IPS-18a (cell line): ENCODE results near the gene ZNF768.
"Not testable (repeated sequence)": the region's sequence is repeated elsewhere in the genome, so short reads cannot be mapped to it uniquely, and the experiment has no call there.

Experiments used
- H3K27ac ChIP-seq: one replicate; pipeline ENCODE4 v1.5.1; 2013; ENCODE audit warnings: low read length
- H3K27me3 ChIP-seq: one replicate; pipeline ENCODE4 v1.6.1; 2013; ENCODE audit warnings: mild to moderate bottlenecking, low read length; ENCODE audit not compliant: control insufficient read depth, insufficient read depth
- H3K36me3 ChIP-seq: one replicate; pipeline ENCODE4 v1.6.1; 2013; ENCODE audit warnings: low read depth, low read length; ENCODE audit not compliant: control insufficient read depth
- H3K4me1 ChIP-seq: one replicate; pipeline ENCODE4 v1.6.1; 2013; ENCODE audit warnings: low read depth, low read length; ENCODE audit not compliant: control insufficient read depth
- H3K4me3 ChIP-seq: one replicate; pipeline ENCODE4 v1.5.1; 2013; ENCODE audit warnings: low read length
- H3K9ac ChIP-seq: one replicate; pipeline ENCODE4 v1.6.1; 2013; ENCODE audit warnings: mild to moderate bottlenecking, low read length, moderate library complexity
- H3K9me3 ChIP-seq: one replicate; pipeline ENCODE4 v1.6.1; 2013; ENCODE audit warnings: low read depth, low read length; ENCODE audit not compliant: control insufficient read depth

Gene ZNF768

GRCh38 chr16:30553393-30553899, 27.1 kb upstream of the ZNF768 start:
- H3K27ac ChIP-seq: no peak overlapping the region
- H3K27me3 ChIP-seq: no peaks in the 10 kb centered on the region
- H3K4me1 ChIP-seq: no peaks in the 10 kb centered on the region
- H3K4me3 ChIP-seq: no peak overlapping the region
- H3K36me3 ChIP-seq: peaks cover 10% of the 10 kb centered on the region
- H3K9ac ChIP-seq: no peak overlapping the region
- no peaks in the 10 kb centered on the region for H3K9me3 ChIP-seq

GRCh38 chr16:30552956-30553355, 26.6 kb upstream of the ZNF768 start:
- no peaks in the 10 kb centered on the region for H3K9me3 ChIP-seq
- no peaks in the 10 kb centered on the region for H3K4me1 ChIP-seq
- H3K27me3 ChIP-seq: no peaks in the 10 kb centered on the region
- H3K9ac ChIP-seq: no peak overlapping the region
- H3K4me3 ChIP-seq: no peak overlapping the region
- H3K36me3 ChIP-seq: peaks cover 10% of the 10 kb centered on the region
- no peak overlapping the region for H3K27ac ChIP-seq

DNA sequence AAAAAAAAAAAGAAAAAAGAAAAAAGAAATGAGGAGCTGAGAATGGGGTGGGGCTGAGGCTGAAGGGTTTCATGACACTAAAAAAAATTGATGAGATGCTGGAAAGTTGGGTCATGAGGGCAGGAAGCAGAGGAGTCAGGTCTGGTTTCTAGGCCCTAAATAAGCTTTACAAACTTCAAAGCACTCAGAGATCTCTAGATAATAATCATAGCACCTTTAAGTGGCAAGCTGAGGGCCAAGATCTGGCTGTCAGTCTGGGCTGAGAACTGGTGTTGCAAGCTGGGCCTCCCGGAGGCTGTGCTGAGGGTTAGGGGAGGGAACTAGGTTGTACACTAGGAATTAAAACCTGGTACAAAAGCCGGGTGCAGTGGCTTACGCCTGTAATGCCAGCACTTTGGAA, 25.4 kb upstream of the ZNF768 start:
- Histone ChIP-seq H3K9ac (no peak overlapping the region), H3K36me3 (peaks cover 10% of the 10 kb centered on the region), H3K9me3 (no peaks in the 10 kb centered on the region), H3K27me3 (no peaks in the 10 kb centered on the region), H3K4me1 (no peaks in the 10 kb centered on the region), H3K4me3 (no peak overlapping the region), H3K27ac (no peak overlapping the region)

DNA sequence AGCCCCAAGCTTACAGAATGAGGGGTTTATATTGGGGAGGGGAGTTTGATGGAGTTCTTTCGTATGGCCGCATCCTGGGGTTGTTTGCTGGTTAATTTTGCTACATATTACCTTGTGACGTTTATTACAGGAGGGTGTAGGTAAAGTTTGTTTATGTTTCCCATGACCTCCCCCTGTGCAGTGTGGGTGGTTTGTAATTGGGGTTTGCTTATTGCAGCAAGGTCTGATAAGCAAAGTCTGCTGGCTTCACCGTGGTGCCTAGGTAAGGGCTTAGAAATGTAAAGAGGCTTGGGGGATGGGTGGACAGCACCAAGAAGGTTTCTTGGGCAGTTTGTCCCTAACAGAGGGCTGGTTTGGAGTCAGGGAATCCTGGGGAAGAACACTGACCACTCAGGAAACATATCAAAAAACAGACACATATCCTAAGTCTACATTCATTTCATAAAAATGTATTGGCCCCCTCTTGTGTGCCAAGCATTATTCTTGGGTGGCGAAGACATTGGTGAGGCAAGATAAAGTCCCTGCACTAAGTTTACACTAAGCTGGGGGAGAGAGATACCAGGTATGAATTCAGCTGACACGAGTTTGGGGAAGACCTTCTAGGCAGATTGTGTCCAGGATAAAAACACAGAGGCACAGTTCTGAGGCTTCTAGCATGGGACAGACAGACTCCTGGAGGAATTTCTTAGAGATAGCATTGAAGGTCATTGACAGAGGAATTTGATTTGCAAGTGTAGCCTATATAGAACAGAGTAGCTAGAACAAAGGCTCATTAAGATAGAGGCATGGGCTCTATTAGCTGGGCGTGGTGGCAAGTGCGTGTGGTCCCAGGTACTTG, 22.3 kb upstream of the ZNF768 start:
- Histone ChIP-seq H3K36me3 (no peaks in the 10 kb centered on the region), H3K27me3 (no peaks in the 10 kb centered on the region), H3K9ac (no peak overlapping the region), H3K27ac (no peak overlapping the region), H3K4me3 (no peak overlapping the region), H3K9me3 (no peaks in the 10 kb centered on the region), H3K4me1 (peaks cover 15% of the 10 kb centered on the region)

DNA sequence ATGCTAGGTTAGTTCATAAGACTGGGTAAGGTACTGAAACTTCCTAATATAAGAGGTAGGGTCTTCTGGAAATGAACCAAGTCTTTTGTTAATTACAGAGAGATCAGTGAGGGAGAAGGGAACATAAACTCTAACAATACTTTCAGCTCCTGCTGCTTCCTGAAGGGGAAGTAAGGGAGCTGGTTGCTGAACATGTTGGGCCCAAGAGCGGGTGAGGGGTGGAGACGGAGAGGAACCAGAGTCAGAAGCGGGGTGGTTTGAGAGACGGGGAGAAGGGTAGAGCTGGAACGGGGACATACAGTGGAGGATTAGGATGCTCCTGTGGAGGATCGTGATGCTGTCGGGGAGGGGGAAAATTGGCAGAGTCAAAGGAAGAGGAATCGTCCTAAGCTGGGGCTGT, 19.7 kb upstream of the ZNF768 start:
- Histone ChIP-seq H3K9me3 (no peaks in the 10 kb centered on the region), H3K4me1 (peaks cover 39% of the 10 kb centered on the region), H3K27ac (no peak overlapping the region), H3K27me3 (no peaks in the 10 kb centered on the region), H3K36me3 (no peaks in the 10 kb centered on the region), H3K4me3 (no peak overlapping the region), H3K9ac (no peak overlapping the region)

DNA sequence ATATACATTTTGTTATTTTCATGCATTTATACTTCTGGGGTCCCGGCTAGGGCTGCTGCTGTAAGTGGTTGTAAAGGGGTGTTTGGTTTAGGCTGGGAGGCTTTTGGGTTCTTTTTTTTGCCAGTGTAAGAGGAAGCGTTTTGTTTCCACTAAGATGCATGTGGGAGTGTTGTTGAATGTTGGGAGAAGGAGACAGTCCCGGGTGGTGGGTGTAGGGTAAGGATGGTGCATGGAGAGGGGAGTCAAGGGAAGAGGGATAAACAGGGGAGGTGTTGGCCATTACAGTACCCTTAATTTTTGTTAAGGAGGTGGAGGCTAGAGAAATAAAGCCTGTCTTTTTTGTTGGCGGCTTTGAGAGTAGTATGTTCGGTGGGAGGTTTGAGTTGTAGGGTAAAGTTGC, 16.7 kb upstream of the ZNF768 start:
- peaks cover 40% of the 10 kb centered on the region for H3K4me1 ChIP-seq
- H3K9me3 ChIP-seq: no peaks in the 10 kb centered on the region
- no peak overlapping the region for H3K27ac ChIP-seq
- H3K36me3 ChIP-seq: no peaks in the 10 kb centered on the region
- no peak overlapping the region for H3K9ac ChIP-seq
- H3K4me3 ChIP-seq: no peak overlapping the region
- no peaks in the 10 kb centered on the region for H3K27me3 ChIP-seq

- H3K9ac ChIP-seq: no peak overlapping the region
- H3K36me3 ChIP-seq: no peaks in the 10 kb centered on the region
- H3K4me3 ChIP-seq: peak overlapping the region; percentile 22
- no peak overlapping the region for H3K27ac ChIP-seq
- H3K4me1 ChIP-seq: peaks cover 40% of the 10 kb centered on the region
- no peaks in the 10 kb centered on the region for H3K9me3 ChIP-seq
- no peaks in the 10 kb centered on the region for H3K27me3 ChIP-seq
Measured at GRCh38 chr16:30541502-30542329, 15.3 kb upstream of the ZNF768 start.

- not testable (repeated sequence) for H3K36me3 ChIP-seq, H3K9ac ChIP-seq, H3K9me3 ChIP-seq, H3K27ac ChIP-seq, H3K4me3 ChIP-seq, H3K27me3 ChIP-seq
- peaks cover 43% of the 10 kb centered on the region for H3K4me1 ChIP-seq
Measured at GRCh38 chr16:30540916-30541464, 14.6 kb upstream of the ZNF768 start.

GRCh38 chr16:30539986-30540526, 13.7 kb upstream of the ZNF768 start:
- not testable (repeated sequence) for H3K9me3 ChIP-seq, H3K27me3 ChIP-seq, H3K27ac ChIP-seq, H3K4me3 ChIP-seq, H3K36me3 ChIP-seq, H3K9ac ChIP-seq
- peaks cover 37% of the 10 kb centered on the region for H3K4me1 ChIP-seq

- Histone ChIP-seq H3K9ac (no peak overlapping the region), H3K27ac (no peak overlapping the region), H3K9me3 (no peaks in the 10 kb centered on the region), H3K36me3 (no peaks in the 10 kb centered on the region), H3K4me1 (peaks cover 32% of the 10 kb centered on the region), H3K27me3 (no peaks in the 10 kb centered on the region), H3K4me3 (no peak overlapping the region)
Measured at GRCh38 chr16:30539000-30539964, 12.9 kb upstream of the ZNF768 start.
